GM04504 (cell line): ENCODE measurements around the gene TNFAIP3.
"Not testable (repeated sequence)": the region's sequence is repeated elsewhere in the genome, so short reads cannot be mapped to it uniquely, and the experiment has no call there.

Experiments used
- DNase-seq: peaks from one replicate; pipeline ENCODE4 v3.0.0-alpha.2; 2012; ENCODE audit warnings: low read depth

TNFAIP3 gene

GRCh38 chr6:137844773-137845172 lies 22.3 kb upstream of the TNFAIP3 start:
- not testable (repeated sequence) for DNase-seq

- DNase-seq, result no peak
Observed at GRCh38 chr6:137845460-137845859, 21.6 kb upstream of the TNFAIP3 start.

GRCh38 chr6:137846274-137846673 lies 20.8 kb upstream of the TNFAIP3 start:
- DNase-seq, result no peak

GRCh38 chr6:137846772-137847313 lies 20.2 kb upstream of the TNFAIP3 start:
- no peak for DNase-seq

- no peak for DNase-seq
Observed at GRCh38 chr6:137847748-137848147, 19.3 kb upstream of the TNFAIP3 start.

GRCh38 chr6:137848672-137849071 lies 18.4 kb upstream of the TNFAIP3 start:
- no peak for DNase-seq

GRCh38 chr6:137849181-137849980 lies 17.7 kb upstream of the TNFAIP3 start:
- DNase-seq, result no peak

GRCh38 chr6:137849981-137850714 lies 16.9 kb upstream of the TNFAIP3 start:
- no peak for DNase-seq

GRCh38 chr6:137850816-137851602 lies 16.1 kb upstream of the TNFAIP3 start:
- no peak for DNase-seq

- DNase-seq, result no peak
Observed at GRCh38 chr6:137851669-137852068, 15.4 kb upstream of the TNFAIP3 start.

GRCh38 chr6:137852346-137852745 lies 14.7 kb upstream of the TNFAIP3 start:
- DNase-seq, result no peak

- no peak for DNase-seq
Observed at GRCh38 chr6:137852811-137853210, 14.2 kb upstream of the TNFAIP3 start.

GRCh38 chr6:137853569-137854213 lies 13.4 kb upstream of the TNFAIP3 start:
- DNase-seq, result no peak

- no peak for DNase-seq
Observed at GRCh38 chr6:137856138-137856898, 10.7 kb upstream of the TNFAIP3 start.

GRCh38 chr6:137859025-137859424 lies 8.0 kb upstream of the TNFAIP3 start:
- DNase-seq, result no peak

GRCh38 chr6:137860394-137861005 lies 6.6 kb upstream of the TNFAIP3 start:
- no peak for DNase-seq

GRCh38 chr6:137861550-137862337 lies 5.3 kb upstream of the TNFAIP3 start:
- no peak for DNase-seq

- DNase-seq, result no peak
Observed at GRCh38 chr6:137862419-137863090, 4.5 kb upstream of the TNFAIP3 start.
